HAP-1 (cell line): ENCODE results near the gene ETV7.

Experiments
- DNase-seq, 2 experiments: peaks; one replicate each; pipeline ENCODE4 v3.0.0-alpha.2; 2016 to 2020; ENCODE audit warnings: low spot score in 2 of 2
- H3K27me3 ChIP-seq: fragments of 250-450 bp; sonication (Bioruptor Pico); 2 replicates; pipeline ENCODE4 v1.5.1; 2020; ENCODE audit warnings: low read depth, mild to moderate bottlenecking, moderate library complexity
- H3K36me3 ChIP-seq: fragments of 250-450 bp; sonication (Bioruptor Pico); replicated peaks from 2 replicates; pipeline ENCODE4 v1.5.1; 2020; ENCODE audit warnings: mild to moderate bottlenecking
- H3K4me1 ChIP-seq: fragments of 250-450 bp; sonication (Bioruptor Pico); 2 replicates; pipeline ENCODE4 v1.5.1; 2020; ENCODE audit warnings: mild to moderate bottlenecking
- H3K4me3 ChIP-seq: fragments of 250-450 bp; sonication (Bioruptor Pico); 2 replicates; pipeline ENCODE4 v1.5.1; 2020; ENCODE audit warnings: mild to moderate bottlenecking, moderate library complexity
- H3K9me3 ChIP-seq: fragments of 250-450 bp; sonication (Bioruptor Pico); 2 replicates; pipeline ENCODE4 v1.5.1; 2020; ENCODE audit warnings: mild to moderate bottlenecking, moderate library complexity
- in situ Hi-C: fragments of 300-500 bp; cut with MboI; formaldehyde crosslinking; loops from 3 replicates; pipeline ENCODE4 v1.14.3; 2020; ENCODE audit warnings: low sequenced_read_pairs, inconsistent platforms, mixed read lengths

Gene ETV7

GRCh38 chr6:36336208-36336710 lies 51.2 kb downstream of the ETV7 start:
- no peak for DNase-seq
- Histone ChIP-seq H3K36me3 (no peaks in the 10 kb centered on the region), H3K9me3 (no peaks in the 10 kb centered on the region), H3K27me3 (no peaks in the 10 kb centered on the region), H3K4me3 (no peak overlapping the region), H3K4me1 (peaks cover 6% of the 10 kb centered on the region)
- in situ Hi-C loops: no loop called here

DNA sequence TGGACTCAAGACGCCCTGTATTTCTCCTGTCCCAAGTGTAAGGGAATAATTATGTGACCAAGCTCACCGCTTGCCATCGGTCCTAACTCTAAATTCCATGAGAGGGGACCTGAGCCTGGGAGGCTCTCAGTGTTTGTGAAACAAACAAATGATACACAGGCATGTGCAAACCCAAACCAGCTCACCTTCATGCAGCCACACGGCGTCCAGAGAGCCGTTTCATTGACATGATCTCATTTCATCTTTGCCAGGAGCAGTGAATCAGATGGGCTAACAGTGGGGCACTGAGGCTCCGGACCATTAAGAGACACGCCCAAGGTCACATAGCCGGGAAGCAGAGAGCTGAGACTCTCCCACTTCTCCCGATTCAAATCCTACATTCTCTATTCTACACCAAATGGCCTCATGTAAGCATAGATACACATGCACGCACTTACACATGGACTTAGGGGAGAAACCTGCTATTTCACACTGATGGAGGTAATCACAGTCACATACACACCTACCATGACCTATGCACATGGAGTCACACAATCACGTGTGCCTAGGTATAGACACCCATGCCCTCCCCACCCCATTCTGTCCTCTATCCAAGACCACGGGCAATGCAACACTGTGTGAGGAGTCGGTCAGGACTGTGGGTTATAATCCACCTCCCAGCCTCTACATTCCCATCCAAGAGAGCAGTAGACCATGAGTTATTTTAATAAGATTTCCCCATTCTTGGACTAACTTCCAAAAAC lies 51.8 kb downstream of the ETV7 start:
- DNase-seq: no peak
- H3K4me1 ChIP-seq: peaks cover 4% of the 10 kb centered on the region
- no peaks in the 10 kb centered on the region for H3K36me3 ChIP-seq
- H3K9me3 ChIP-seq: no peaks in the 10 kb centered on the region
- no peaks in the 10 kb centered on the region for H3K27me3 ChIP-seq
- no peak overlapping the region for H3K4me3 ChIP-seq
- in situ Hi-C loops: no loop called here

DNA sequence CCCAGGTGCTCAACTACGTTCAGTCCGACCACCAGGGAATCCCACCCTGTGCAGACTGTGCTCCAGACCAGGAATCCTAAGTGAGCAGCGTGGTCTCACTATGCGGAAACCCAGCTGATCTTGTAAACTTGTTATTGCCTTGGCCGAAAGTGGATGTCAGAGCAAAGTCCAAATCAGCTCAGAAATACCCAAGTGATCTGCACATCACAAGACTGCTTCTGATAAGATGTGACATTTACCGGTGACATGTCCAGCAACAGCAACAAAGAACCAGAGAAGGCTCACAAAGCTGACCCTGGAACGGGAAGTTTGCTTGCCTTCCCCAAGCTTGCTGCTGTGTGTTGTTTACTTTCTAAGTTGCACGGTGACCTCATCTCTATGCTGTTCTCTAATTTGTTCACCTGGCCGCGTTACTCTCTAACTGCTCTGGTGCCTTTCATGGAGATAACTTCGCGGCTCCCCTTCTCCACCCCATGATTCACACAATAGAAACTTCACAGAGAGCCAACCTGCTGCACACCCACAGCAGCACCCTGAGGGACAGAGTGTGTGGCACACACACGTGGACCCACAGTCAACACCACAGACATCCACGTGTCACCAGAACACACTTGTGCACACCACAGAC lies 52.5 kb downstream of the ETV7 start:
- in situ Hi-C loops: no loop called here
- H3K4me1 ChIP-seq: no peaks in the 10 kb centered on the region
- no peaks in the 10 kb centered on the region for H3K36me3 ChIP-seq
- no peaks in the 10 kb centered on the region for H3K27me3 ChIP-seq
- H3K9me3 ChIP-seq: no peaks in the 10 kb centered on the region
- H3K4me3 ChIP-seq: no peak overlapping the region
- no peak for DNase-seq

GRCh38 chr6:36333931-36334725 lies 53.3 kb downstream of the ETV7 start:
- Histone ChIP-seq H3K9me3 (no peaks in the 10 kb centered on the region), H3K4me1 (no peaks in the 10 kb centered on the region), H3K27me3 (no peaks in the 10 kb centered on the region), H3K36me3 (no peaks in the 10 kb centered on the region), H3K4me3 (no peak overlapping the region)
- in situ Hi-C loops: no loop called here
- no peak for DNase-seq

DNA sequence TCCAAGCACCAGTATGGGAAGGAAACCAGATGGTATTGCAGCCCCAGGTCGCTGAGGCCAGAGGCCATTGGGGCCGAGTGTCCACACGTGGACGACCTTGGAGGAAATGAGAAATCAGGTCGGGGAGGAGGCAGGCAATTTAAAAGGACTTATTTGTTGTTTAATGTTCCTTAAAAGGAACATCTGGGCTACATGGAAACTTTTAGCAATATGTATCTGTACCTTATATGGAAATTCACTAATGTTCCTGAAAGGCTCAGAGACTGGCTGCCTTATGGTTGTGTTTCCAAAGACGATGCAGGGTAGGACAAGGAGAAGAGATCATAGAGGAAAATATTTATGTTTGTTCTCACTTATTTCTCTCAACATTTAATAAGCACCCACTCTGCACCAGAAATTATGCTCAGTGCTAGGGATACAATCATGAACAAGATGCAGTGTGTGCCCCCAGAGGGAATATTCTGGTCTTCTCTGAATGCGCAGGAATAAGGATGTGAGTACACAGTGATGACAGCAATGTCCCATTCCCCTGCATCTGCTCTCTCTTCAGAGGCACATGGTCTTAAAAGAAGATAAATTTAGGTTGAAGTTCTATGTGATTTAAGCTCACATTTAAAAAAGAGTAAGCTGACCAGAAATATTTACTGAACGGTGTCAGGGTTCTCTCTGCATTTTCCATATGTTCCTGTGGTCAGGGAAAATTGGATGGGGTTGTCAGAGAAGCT lies 54.1 kb downstream of the ETV7 start:
- in situ Hi-C loops: no loop called here
- Histone ChIP-seq H3K36me3 (no peaks in the 10 kb centered on the region), H3K4me1 (no peaks in the 10 kb centered on the region), H3K4me3 (no peak overlapping the region), H3K27me3 (no peaks in the 10 kb centered on the region), H3K9me3 (no peaks in the 10 kb centered on the region)
- no peak for DNase-seq

GRCh38 chr6:36331381-36331780 lies 56.1 kb downstream of the ETV7 start:
- in situ Hi-C loops: no loop called here
- no peak for DNase-seq
- Histone ChIP-seq H3K4me3 (no peak overlapping the region), H3K9me3 (no peaks in the 10 kb centered on the region), H3K4me1 (peaks cover 8% of the 10 kb centered on the region), H3K36me3 (no peaks in the 10 kb centered on the region), H3K27me3 (no peaks in the 10 kb centered on the region)

DNA sequence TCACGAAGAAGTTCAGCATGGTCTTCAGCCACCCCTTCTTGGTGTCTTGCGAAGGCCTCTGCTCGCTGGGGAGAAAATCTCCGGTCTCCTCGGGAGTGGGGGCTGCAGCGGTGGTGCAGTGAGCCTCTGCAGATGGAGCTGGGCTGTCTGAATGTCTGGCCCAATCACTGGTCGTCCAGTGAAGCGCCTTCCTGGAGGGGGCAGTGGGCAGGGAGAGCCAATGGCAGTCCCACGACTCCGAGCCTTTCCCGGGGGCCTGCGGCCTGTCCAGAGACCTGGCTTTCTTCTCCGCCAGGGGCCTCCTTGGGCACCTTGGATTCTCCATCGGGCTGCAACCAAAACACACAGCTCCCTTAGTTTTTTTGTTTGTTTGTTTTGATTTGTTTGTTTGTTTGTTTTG lies 57.1 kb downstream of the ETV7 start:
- peaks cover 8% of the 10 kb centered on the region for H3K4me1 ChIP-seq
- H3K9me3 ChIP-seq: no peaks in the 10 kb centered on the region
- no peak for DNase-seq
- no peaks in the 10 kb centered on the region for H3K27me3 ChIP-seq
- in situ Hi-C loops: no loop called here
- no peaks in the 10 kb centered on the region for H3K36me3 ChIP-seq
- no peak overlapping the region for H3K4me3 ChIP-seq

GRCh38 chr6:36329798-36330291 lies 57.6 kb downstream of the ETV7 start:
- DNase-seq: no peak
- in situ Hi-C loops: no loop called here
- H3K36me3 ChIP-seq: no peaks in the 10 kb centered on the region
- no peaks in the 10 kb centered on the region for H3K9me3 ChIP-seq
- H3K4me1 ChIP-seq: peaks cover 8% of the 10 kb centered on the region
- no peak overlapping the region for H3K4me3 ChIP-seq
- H3K27me3 ChIP-seq: no peaks in the 10 kb centered on the region

DNA sequence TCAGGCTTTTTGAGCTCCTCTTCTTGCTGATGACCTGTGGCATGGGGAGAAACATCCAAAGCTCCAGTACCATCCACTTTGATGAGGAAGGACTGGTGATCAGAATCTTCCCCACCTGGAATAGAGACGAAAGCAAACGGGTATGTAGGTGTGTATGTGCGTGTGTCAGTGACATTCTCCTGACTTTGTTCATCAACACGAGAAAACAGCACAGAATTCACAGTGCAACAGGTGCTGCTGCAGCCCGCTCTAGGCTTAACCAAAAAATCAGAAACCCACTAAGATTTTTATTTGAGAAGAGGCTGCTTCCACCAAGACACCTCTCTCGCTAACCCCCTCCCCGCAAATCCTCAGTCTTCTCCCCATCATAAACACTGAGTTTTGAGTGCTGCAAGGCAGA lies 58.9 kb downstream of the ETV7 start:
- peaks cover 8% of the 10 kb centered on the region for H3K4me1 ChIP-seq
- no peak overlapping the region for H3K4me3 ChIP-seq
- in situ Hi-C loops: no loop called here
- DNase-seq: no peak
- no peaks in the 10 kb centered on the region for H3K27me3 ChIP-seq
- no peaks in the 10 kb centered on the region for H3K36me3 ChIP-seq
- no peaks in the 10 kb centered on the region for H3K9me3 ChIP-seq

GRCh38 chr6:36327919-36328236 lies 59.6 kb downstream of the ETV7 start:
- in situ Hi-C loops: no loop called here
- peaks cover 8% of the 10 kb centered on the region for H3K4me1 ChIP-seq
- no peak overlapping the region for H3K4me3 ChIP-seq
- H3K9me3 ChIP-seq: no peaks in the 10 kb centered on the region
- no peaks in the 10 kb centered on the region for H3K27me3 ChIP-seq
- no peaks in the 10 kb centered on the region for H3K36me3 ChIP-seq
- peak in 1 of 2 experiments; percentile 71 for DNase-seq

GRCh38 chr6:36327226-36327918 lies 60.1 kb downstream of the ETV7 start:
- Histone ChIP-seq H3K27me3 (no peaks in the 10 kb centered on the region), H3K9me3 (no peaks in the 10 kb centered on the region), H3K4me3 (no peak overlapping the region), H3K36me3 (no peaks in the 10 kb centered on the region), H3K4me1 (peaks cover 8% of the 10 kb centered on the region)
- DNase-seq: peak in 1 of 2 experiments; percentile 62
- in situ Hi-C loops: no loop called here

DNA sequence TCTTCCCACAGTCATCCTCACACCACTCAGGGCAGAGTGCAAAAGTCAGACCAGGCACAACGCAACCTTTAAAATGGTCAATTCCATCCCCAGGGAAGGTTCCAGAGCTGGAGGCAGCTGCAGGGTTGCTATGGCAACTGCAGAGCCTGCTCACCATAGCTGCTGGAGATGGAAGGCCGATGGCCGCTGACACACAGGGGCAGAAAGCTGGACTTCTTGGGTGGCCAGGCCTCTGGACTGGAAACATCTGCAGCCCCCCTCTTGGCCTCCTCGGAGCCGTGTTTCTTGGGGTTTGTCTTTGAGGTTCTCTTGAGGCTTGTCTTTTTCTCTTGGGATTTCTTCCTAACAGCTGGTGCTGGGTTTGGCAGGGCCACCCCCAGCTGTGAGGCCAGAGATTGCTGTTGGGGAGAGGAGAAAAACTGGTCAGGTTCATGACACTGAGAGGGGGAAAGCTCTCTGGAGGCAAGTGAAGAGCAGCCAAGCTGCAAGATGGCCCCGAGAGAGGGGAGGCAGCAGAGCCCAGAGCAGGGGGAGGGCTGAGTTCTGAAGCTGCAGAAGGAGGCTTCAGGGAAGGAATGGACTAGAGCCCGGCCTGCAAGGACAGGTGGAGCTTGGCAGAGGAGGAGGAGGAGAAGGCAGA lies 61.0 kb downstream of the ETV7 start:
- H3K9me3 ChIP-seq: no peaks in the 10 kb centered on the region
- in situ Hi-C loops: no loop called here
- DNase-seq: peak in 1 of 2 experiments; percentile 27

DNA sequence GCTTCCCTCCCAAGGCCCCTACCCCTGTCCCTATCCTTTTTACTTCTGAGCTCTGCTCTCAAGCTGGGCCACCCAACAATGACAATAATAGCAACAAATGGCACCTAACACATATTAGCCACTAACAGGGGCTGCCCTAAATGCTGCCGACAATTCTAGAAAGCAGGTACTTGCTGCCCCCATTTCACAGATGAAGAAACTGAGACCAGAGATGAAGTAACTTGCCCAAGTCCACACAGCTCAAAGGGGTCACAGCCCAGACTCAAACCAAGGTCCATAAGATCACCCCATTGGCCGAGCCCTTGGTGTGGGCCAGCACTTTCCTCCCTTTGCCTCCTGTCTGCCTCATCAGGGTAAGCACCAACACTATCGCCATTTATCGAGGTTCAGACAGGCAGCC lies 62.8 kb downstream of the ETV7 start:
- H3K36me3 ChIP-seq: no peaks in the 10 kb centered on the region
- no peak overlapping the region for H3K4me3 ChIP-seq
- H3K27me3 ChIP-seq: no peaks in the 10 kb centered on the region
- peaks cover 8% of the 10 kb centered on the region for H3K4me1 ChIP-seq
- in situ Hi-C loops: no loop called here
- no peak for DNase-seq
- no peaks in the 10 kb centered on the region for H3K9me3 ChIP-seq

More for the DNA sequence above, 61.0 kb downstream of the ETV7 start:
- Histone ChIP-seq H3K27me3 (no peaks in the 10 kb centered on the region), H3K4me1 (peaks cover 8% of the 10 kb centered on the region), H3K4me3 (no peak overlapping the region), H3K36me3 (no peaks in the 10 kb centered on the region)
